Activated naive CD4-positive, alpha-beta T cell treated with Interleukin-2 at 50 U/mL for 16 hours (primary cell): ENCODE data around the gene CCDC9.
A peak's percentile ranks its signal among the peaks of the same experiment; 100 is the strongest.

ENCODE experiments used
- DNase-seq: peaks from one replicate; pipeline ENCODE4 v3.0.0-alpha.2; 2020

The CCDC9 gene

DNA sequence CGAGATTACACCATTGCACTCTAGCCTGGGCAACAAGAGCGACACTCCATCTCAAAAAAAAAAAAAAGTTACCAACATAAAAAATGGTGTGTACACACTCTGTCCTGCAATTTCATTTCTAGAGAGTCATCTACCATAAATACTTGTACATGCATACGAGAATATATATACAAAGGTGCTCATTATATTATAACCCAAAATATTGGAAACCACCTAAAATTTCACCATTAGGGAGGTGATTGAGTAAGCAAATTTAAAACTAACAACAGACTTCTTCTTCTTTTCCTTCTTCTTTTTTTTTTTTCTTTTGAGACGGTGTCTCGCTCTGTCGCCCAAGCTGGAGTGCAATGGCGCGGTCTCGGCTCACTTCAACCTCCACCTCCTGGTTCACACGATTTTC is 45.9 kb downstream of the CCDC9 start:
- no peak for DNase-seq

- DNase-seq = no peak
Measured at GRCh38 chr19:47303966-47304365, 47.6 kb downstream of the CCDC9 start.

GRCh38 chr19:47305309-47305751 is 49.0 kb downstream of the CCDC9 start:
- peak; percentile 60 for DNase-seq

DNA sequence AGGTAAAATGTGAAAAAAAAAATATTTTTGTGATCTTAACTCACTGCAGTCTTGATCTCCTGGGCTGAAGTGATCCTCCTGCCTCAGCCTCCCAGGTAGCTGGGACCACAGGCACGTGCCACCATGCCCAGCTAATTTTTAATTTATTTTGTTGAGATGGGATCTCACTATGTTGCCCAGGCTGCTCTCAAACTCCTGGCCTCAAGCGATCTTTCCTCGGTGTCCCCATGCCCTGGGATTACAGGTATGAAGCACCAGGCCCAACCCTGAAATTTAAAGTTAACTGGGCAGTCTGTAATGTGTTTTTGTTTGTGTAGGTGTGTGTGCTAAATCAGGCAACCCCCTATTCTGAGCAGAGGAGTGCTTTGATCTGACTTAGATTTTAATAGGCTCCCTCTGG is 50.0 kb downstream of the CCDC9 start:
- DNase-seq = no peak

DNA sequence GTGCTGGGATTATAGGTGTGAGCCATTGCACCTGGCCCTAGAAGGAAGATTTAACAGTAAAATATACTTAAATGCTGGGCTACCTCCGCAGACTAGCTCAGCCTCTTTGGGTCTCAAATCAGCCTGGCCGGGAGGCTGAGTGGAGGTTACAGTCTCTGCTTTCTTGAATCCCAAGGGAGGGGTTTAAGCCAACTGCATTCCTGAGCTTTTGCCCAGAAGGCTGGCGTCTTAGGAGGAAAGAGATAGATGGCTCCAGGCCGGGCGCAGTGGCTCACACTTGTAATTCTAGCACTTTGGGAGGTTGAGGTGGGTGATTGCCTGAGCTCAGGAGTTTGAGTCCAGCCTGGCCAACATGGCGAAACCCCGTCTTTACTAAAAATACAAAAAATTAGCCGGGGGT is 52.7 kb downstream of the CCDC9 start:
- DNase-seq = no peak

- DNase-seq = no peak
Measured at GRCh38 chr19:47309608-47310007, 53.3 kb downstream of the CCDC9 start, which contains the start of gene C5AR1. TSS of gene C5AR1 (plus strand) at chr19:47309861. CDS start at chr19:47309896, 35 bp downstream.

GRCh38 chr19:47310323-47310722 is 54.0 kb downstream of the CCDC9 start:
- no peak for DNase-seq

GRCh38 chr19:47310819-47311218 is 54.5 kb downstream of the CCDC9 start:
- no peak for DNase-seq

DNA sequence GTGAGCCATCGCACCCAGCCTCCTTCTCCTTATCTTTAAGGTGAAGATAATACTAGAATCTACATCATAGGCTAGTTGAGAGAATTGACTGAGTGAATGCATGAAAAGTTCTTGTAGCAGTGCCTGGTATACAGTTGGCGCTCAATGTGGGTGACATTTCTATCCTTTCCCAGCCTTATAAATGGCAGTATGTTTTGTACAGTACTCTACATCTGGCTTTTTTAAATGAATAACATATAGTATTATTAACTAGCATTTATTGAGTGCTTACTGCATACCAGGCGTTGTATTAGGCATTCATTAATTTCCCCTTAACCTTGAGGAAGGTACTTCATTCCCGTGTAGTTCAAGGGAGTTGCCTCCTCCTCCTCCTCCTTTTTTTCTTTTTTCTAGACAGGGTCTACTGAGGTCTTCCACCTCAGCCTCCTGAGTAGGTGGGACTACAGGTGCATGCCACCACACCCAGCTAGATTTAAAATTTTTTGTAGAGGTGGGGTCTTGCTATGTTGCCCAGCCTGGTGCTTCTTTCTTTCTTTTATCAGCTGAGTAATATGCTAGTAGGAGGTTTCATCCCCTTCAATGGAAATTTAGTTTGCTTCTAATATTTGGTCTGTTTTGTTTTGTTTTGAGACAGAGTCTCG is 56.2 kb downstream of the CCDC9 start:
- DNase-seq = no peak

GRCh38 chr19:47313754-47314295 is 57.5 kb downstream of the CCDC9 start:
- DNase-seq = no peak

DNA sequence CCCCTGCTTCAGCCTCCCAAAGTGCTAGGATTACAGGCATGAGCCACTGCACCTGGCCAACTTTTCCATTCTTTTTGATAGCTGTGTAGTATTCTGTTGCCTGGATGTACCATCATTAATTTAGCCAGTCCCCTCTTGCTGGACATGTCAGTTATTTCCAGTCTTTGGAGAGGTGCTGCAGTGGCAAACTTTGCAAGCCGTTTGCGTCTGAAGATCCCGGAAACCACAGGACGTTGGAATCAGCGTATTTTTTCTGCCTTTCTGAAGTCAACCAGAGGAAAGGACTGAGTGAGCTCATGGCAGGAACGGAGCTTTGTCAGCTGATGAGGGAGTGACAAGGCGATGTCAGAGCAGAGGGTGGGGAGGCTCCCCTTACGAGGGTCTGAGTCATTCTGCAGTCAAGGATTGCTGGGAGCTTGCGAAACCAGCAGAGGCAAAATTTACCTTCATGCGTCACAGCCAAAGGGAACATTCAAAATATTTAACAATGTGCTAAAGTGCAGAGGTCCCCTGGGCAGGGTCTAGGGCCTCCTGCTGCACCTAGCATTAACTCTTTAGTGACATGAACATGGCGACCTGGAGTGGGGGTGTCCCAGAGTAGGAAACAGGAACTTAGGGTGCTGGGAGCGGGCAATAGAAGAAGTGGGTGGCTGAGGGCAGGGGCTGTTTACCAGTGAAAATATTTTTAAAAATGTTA is 58.9 kb downstream of the CCDC9 start:
- peak; percentile 14 for DNase-seq

GRCh38 chr19:47316513-47316912 is 60.2 kb downstream of the CCDC9 start:
- no peak for DNase-seq

- no peak for DNase-seq
Measured at GRCh38 chr19:47319923-47320871, 63.9 kb downstream of the CCDC9 start.
